ENCODE data around the gene CNTNAP2. TPM values are rescaled to one million over a fixed set of nuclear protein-coding genes. Genes with fewer than 3 reads are reported as not detected.

Gene CNTNAP2
- total RNA-seq, 4 donors from 2014 or later: 0.42 TPM; not detected in 3

- no peak for DNase-seq (ENCODE audit: low spot score in 2 of 2)
- peaks cover 0 to 11% (median 0%) of the 10 kb centered on the region in 4 donors for H3K4me1 ChIP-seq
- H3K27me3 ChIP-seq: peaks cover 0 to 46% of the 10 kb centered on the region in 2 donors
- H3K9me3 ChIP-seq: no peaks in the 10 kb centered on the region
- H3K27ac ChIP-seq: no peak overlapping the region
- TF ChIP-seq EP300 (IDR thresholded peaks at IDR 0.05): no peak
- TF ChIP-seq POLR2A (IDR thresholded peaks at IDR 0.05): no peak
- no peak for TF ChIP-seq CTCF (IDR thresholded peaks at IDR 0.05)
- no peaks in the 10 kb centered on the region for H3K36me3 ChIP-seq
- no peak overlapping the region for H3K4me3 ChIP-seq
- WGBS, 2 donors: 89 to 100% methylated on average over 1 of the region's 1 CpG
Observed at GRCh38 chr7:148334441-148334956, 2217.9 kb downstream of the CNTNAP2 start.

- peaks cover 0 to 52% of the 10 kb centered on the region in 2 donors for H3K27me3 ChIP-seq
Observed at GRCh38 chr7:148334959-148335577, 2218.5 kb downstream of the CNTNAP2 start.

GRCh38 chr7:148335790-148336189 is 2219.2 kb downstream of the CNTNAP2 start:
- H3K4me3 ChIP-seq: no peak overlapping the region
- WGBS, 2 donors: 46 to 52% methylated on average over 1 of the region's 1 CpG
- TF ChIP-seq CTCF (IDR thresholded peaks at IDR 0.05) (no peak), POLR2A (IDR thresholded peaks at IDR 0.05) (no peak), EP300 (IDR thresholded peaks at IDR 0.05) (no peak)
- no peaks in the 10 kb centered on the region for H3K9me3 ChIP-seq
- no peak overlapping the region for H3K27ac ChIP-seq
- no peaks in the 10 kb centered on the region for H3K36me3 ChIP-seq
- peaks cover 0 to 14% (median 0%) of the 10 kb centered on the region in 4 donors for H3K4me1 ChIP-seq
- DNase-seq (ENCODE audit: low spot score in 2 of 2): no peak
- peaks cover 0 to 59% of the 10 kb centered on the region in 2 donors for H3K27me3 ChIP-seq

More at GRCh38 chr7:148334959-148335577, 2218.5 kb downstream of the CNTNAP2 start:
- Histone ChIP-seq H3K9me3 (no peaks in the 10 kb centered on the region), H3K4me1 (peaks cover 0 to 14% (median 0%) of the 10 kb centered on the region in 4 donors), H3K27ac (no peak overlapping the region), H3K4me3 (no peak overlapping the region), H3K36me3 (no peaks in the 10 kb centered on the region)
- TF ChIP-seq EP300 (IDR thresholded peaks at IDR 0.05) (no peak), POLR2A (IDR thresholded peaks at IDR 0.05) (no peak), CTCF (IDR thresholded peaks at IDR 0.05) (no peak)
- 44 to 45% methylated on average over 6 of the region's 6 CpGs for WGBS, 2 donors
- no peak for DNase-seq (ENCODE audit: low spot score in 2 of 2)

GRCh38 chr7:148336411-148336810 is 2219.8 kb downstream of the CNTNAP2 start:
- no peak overlapping the region for H3K27ac ChIP-seq
- H3K36me3 ChIP-seq: no peaks in the 10 kb centered on the region
- H3K4me1 ChIP-seq: peaks cover 0 to 14% (median 0%) of the 10 kb centered on the region in 4 donors
- H3K27me3 ChIP-seq: peaks cover 0 to 66% of the 10 kb centered on the region in 2 donors
- no peak for DNase-seq (ENCODE audit: low spot score in 2 of 2)
- TF ChIP-seq POLR2A (IDR thresholded peaks at IDR 0.05) (no peak), EP300 (IDR thresholded peaks at IDR 0.05) (no peak), CTCF (IDR thresholded peaks at IDR 0.05) (no peak)
- H3K9me3 ChIP-seq: no peaks in the 10 kb centered on the region
- 88 to 89% methylated on average over 3 of the region's 3 CpGs for WGBS, 2 donors
- H3K4me3 ChIP-seq: no peak overlapping the region

GRCh38 chr7:148337246-148337965 is 2220.8 kb downstream of the CNTNAP2 start:
- Histone ChIP-seq H3K4me3 (no peak overlapping the region), H3K36me3 (no peaks in the 10 kb centered on the region), H3K27ac (no peak overlapping the region), H3K9me3 (no peaks in the 10 kb centered on the region), H3K4me1 (peaks cover 0 to 14% (median 0%) of the 10 kb centered on the region in 4 donors), H3K27me3 (peaks cover 0 to 68% of the 10 kb centered on the region in 2 donors)
- no peak for DNase-seq (ENCODE audit: low spot score in 2 of 2)
- TF ChIP-seq CTCF (IDR thresholded peaks at IDR 0.05) (no peak), EP300 (IDR thresholded peaks at IDR 0.05) (no peak), POLR2A (IDR thresholded peaks at IDR 0.05) (no peak)
- WGBS, 2 donors: 45 to 54% methylated on average over 11 of the region's 11 CpGs

All from tibial nerve (tissue), 4 donors.